GM19193 (cell line): Measurements from ENCODE around the gene ELP4.

Source experiments
- POLR2A ChIP-seq: IDR thresholded peaks from 4 replicates; pipeline ENCODE4 v1.6.1; 2011; ENCODE audit not compliant: insufficient read depth, insufficient read length; ENCODE audit errors: extremely low read depth

Gene ELP4

GRCh38 chr11:31768749-31769640 lies 259.4 kb downstream of the ELP4 start:
- TF ChIP-seq POLR2A, result no peak

GRCh38 chr11:31770011-31770700 lies 260.6 kb downstream of the ELP4 start:
- no peak for TF ChIP-seq POLR2A

GRCh38 chr11:31772412-31772811 lies 262.8 kb downstream of the ELP4 start:
- TF ChIP-seq POLR2A, result no peak

GRCh38 chr11:31779374-31779791 lies 269.8 kb downstream of the ELP4 start:
- no peak for TF ChIP-seq POLR2A

GRCh38 chr11:31780078-31780477 lies 270.5 kb downstream of the ELP4 start:
- TF ChIP-seq POLR2A, result no peak

GRCh38 chr11:31780480-31780971 lies 271.0 kb downstream of the ELP4 start:
- no peak for TF ChIP-seq POLR2A

GRCh38 chr11:31782257-31782656 lies 272.7 kb downstream of the ELP4 start:
- no peak for TF ChIP-seq POLR2A

- no peak for TF ChIP-seq POLR2A
These were observed 273.7 kb downstream of the ELP4 start for GRCh38 chr11:31783252-31783651.

GRCh38 chr11:31784611-31785010 lies 275.0 kb downstream of the ELP4 start:
- TF ChIP-seq POLR2A, result no peak

GRCh38 chr11:31786996-31787685 lies 277.6 kb downstream of the ELP4 start:
- TF ChIP-seq POLR2A, result no peak

GRCh38 chr11:31788085-31788484 lies 278.5 kb downstream of the ELP4 start:
- no peak for TF ChIP-seq POLR2A

GRCh38 chr11:31790649-31791048 lies 281.1 kb downstream of the ELP4 start:
- no peak for TF ChIP-seq POLR2A

GRCh38 chr11:31792036-31792435 lies 282.5 kb downstream of the ELP4 start:
- no peak for TF ChIP-seq POLR2A

GRCh38 chr11:31792456-31792855 lies 282.9 kb downstream of the ELP4 start:
- no peak for TF ChIP-seq POLR2A

GRCh38 chr11:31793264-31793663 lies 283.7 kb downstream of the ELP4 start:
- TF ChIP-seq POLR2A, result no peak
